MM.1S (cell line): Measurements from ENCODE around the gene ALG5.

Experiments used
- EZH2 ChIP-seq: fragments of 300-600 bp; sonication (generic); optimal IDR thresholded peaks from 2 replicates; pipeline ENCODE3; 2017; ENCODE audit warnings: low read depth, mild to moderate bottlenecking, antibody characterized with exemption, low read length, mixed read lengths
- EZH2phosphoT487 ChIP-seq: fragments of 300-600 bp; sonication (generic); IDR thresholded peaks from 2 replicates; pipeline ENCODE4 v1.6.1; 2018; ENCODE audit warnings: antibody characterized with exemption, low read length
- TF ChIP-seq, protein P1 (sequence below): fragments of 300-600 bp; sonication (generic); IDR thresholded peaks from 2 replicates; pipeline ENCODE4 v1.5.1; 2016; ENCODE audit warnings: antibody characterized with exemption, low read length, mixed read lengths

DNA sequence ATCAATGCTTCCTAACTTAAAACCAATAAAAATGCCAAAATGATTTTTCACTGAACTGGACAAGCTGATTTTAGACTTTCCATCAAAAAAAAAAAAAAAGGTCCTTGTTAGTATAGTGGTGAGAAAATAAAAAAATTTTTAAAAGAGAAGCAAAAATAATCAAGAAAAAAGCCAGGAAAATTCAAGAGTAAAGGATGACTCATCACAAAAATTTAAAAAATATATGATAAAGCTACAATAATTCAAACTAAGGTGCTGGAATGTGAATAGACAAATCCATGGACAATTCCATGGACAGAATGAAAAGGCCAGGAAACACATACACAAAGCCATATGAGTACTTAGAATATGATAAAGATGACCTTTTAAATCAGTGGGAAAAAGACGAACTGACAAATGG is 26.1 kb downstream of the ALG5 start:
- TF ChIP-seq, protein P1, sequence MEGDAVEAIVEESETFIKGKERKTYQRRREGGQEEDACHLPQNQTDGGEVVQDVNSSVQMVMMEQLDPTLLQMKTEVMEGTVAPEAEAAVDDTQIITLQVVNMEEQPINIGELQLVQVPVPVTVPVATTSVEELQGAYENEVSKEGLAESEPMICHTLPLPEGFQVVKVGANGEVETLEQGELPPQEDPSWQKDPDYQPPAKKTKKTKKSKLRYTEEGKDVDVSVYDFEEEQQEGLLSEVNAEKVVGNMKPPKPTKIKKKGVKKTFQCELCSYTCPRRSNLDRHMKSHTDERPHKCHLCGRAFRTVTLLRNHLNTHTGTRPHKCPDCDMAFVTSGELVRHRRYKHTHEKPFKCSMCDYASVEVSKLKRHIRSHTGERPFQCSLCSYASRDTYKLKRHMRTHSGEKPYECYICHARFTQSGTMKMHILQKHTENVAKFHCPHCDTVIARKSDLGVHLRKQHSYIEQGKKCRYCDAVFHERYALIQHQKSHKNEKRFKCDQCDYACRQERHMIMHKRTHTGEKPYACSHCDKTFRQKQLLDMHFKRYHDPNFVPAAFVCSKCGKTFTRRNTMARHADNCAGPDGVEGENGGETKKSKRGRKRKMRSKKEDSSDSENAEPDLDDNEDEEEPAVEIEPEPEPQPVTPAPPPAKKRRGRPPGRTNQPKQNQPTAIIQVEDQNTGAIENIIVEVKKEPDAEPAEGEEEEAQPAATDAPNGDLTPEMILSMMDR, result no peak
- no peak for TF ChIP-seq EZH2
- TF ChIP-seq EZH2phosphoT487, result no peak
